ENCODE results near the gene PPP1R9B.
A peak's percentile ranks its signal among the peaks of the same experiment; 100 is the strongest.

The PPP1R9B gene

DNA sequence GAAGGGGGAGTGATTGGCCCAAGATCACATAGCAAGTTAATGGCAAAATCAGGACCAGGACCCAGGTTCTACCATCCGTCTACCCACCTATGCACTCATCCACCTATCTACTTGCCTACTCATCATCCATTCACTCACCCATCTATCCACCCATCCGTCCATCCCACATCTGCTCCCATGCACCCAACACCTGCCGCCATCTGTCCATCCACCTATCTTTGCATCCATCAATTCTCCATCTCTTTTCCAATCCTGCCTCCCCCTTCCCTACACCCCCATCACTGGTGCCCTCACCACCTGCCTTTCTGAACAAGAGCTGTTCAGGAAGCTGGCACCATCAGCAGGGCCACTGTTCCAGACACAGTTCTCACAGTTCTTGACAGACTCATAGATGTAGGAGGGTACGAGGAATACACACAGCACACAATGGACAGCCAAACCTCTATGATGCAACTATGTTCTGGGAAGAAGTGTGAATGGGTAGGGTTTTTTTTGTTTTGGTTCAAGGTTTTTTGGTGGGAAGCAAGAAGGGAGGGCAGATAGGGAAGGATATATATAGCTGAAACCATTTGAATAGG lies 25.0 kb downstream of the PPP1R9B start:
- no peak for DNase-seq (ENCODE audit: low read depth)

DNA sequence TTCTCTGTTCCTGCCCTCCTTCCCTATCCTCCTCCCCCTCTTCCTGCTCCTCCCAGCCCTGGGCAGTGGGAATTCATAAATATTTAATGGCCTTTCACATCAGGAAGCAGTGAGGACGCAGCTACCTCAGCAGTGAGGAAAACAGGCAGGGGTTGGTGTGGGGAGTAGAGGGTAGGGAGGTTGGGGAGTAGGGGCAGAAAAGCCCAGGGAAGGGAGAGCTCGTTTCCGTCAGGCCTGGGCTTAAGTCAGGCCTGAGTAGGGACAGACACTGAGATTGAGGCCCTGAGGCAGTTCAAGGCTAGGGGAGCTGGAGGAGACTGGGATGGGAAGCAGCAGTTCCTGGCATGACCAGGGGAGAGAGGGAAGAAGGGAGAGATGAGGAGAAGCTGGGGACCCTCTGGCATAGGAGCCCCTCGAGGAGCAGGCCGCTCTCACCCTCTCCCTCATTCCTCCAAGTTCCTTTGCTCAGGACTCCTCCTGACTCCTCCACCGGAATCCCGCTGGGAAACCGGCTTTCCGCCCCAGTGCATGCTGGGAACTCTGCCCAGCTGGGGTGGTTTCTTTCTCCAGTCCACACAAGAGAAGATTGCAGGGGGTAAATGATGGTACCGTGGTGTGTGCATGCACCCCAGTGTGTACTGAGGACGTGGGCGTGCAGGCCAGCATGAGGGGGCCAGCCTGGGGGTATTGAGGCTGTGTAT lies 26.7 kb downstream of the PPP1R9B start:
- no peak for DNase-seq (ENCODE audit: low read depth)

DNA sequence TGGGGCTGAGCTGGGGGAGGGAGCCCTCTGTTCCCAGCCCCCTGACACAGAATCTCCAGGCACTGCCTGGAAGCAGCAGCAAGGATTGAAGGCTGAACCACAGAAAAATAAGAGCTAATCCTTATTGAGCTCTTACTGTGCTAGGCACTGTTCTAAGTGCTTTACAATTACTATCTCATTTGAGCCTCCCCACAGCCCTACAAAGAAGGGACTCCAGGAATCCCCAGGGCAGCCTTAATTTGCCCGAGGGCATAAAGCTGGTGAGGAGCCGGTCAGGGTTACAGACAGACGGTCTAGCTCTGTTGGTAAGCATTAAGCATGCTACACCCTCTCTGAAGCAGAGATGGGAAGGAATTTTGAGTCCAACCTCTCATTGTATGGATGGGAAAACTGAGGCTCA lies 27.5 kb downstream of the PPP1R9B start:
- DNase-seq (ENCODE audit: low read depth): no peak

DNA sequence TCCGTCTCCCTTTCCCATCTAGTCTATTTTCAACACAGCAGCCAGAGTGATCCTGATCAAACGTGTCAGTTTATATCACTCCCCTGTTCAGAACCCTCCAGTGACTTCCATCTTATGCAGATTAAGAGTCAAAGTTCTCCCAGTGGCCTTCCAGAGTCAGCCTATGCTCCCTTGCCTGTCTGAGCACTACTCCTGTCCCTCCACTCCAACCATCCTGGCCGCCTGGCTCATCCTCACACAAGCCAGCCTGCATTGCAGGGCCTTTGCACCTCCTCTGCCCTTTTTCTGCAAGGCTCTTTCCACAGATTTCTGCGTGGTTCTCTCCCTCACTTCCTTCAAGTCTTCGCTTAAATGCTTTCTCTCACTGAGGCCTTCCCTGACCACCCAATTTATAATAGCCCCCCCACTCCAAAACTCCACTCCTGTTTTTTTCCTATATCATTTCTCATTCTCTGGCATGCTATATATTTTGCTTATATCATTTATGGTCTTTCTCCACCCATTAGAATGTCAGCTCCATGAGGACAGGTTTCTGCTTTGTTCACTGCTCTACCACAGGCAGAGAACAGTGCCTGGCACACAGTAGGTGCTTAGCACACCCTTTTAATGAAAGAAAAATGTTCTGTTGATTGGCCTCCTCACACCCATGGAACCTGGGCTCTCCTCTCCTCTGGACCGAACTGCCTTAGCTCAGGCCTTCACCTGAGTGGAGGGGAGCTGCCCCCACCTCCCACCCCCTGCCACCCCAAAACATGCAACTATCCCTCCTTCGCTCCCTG lies 29.8 kb downstream of the PPP1R9B start:
- no peak for DNase-seq (ENCODE audit: low read depth)

DNA sequence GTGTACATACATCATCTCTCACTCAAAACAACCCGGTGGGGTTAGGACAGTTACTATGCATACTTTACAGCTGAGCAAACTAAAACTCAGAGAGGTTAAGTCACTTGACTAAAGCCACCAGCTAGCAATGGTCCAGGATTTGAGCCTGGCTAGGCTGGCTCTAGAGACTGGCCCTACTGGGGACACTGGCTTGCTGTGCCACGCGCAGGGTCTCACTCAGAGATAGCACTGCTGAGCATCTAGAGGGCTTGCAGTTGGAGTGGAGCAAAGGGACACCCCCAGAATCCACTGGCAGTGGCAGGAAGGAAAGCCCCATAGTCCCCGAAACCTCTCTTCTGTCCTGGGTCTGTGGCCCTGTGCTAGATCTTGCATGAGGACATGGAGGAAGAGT lies 31.7 kb downstream of the PPP1R9B start:
- DNase-seq (ENCODE audit: low read depth): no peak

DNA sequence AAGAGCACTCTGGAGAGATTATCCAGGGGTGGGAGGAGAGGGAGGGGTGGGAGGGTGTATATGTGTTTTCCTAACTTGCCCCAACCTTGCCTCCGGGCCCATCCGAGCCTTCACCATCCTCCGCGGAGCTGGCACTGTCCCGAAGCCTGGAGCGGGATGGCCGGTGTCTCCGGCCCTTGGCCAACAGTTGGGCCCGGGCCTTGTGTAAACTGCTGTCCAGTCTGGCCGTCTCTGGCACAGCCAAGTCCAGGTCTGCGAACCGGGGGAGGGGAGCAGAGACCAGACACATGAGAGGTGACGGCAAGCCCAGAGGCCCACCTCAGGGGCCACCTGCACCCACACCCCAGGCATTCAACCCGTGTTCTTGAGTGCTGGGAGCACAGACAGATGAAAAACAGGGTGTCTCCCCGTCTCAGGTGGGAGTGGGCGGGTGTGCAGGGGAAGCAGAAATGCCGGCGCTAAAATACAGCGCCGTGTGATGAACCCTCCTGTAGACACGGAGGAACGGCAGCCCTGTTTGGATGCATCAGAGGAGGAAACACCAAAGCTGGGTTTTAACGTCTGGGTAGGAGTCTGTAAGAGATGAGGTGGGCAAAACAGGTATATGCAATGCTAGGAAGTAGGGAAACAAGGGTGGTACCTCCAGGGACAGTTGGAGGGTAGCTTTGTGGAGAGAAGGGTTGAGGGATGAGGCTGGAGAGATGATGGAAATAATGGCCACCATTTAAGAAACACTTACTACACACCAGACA lies 32.2 kb downstream of the PPP1R9B start:
- no peak for DNase-seq (ENCODE audit: low read depth)

DNA sequence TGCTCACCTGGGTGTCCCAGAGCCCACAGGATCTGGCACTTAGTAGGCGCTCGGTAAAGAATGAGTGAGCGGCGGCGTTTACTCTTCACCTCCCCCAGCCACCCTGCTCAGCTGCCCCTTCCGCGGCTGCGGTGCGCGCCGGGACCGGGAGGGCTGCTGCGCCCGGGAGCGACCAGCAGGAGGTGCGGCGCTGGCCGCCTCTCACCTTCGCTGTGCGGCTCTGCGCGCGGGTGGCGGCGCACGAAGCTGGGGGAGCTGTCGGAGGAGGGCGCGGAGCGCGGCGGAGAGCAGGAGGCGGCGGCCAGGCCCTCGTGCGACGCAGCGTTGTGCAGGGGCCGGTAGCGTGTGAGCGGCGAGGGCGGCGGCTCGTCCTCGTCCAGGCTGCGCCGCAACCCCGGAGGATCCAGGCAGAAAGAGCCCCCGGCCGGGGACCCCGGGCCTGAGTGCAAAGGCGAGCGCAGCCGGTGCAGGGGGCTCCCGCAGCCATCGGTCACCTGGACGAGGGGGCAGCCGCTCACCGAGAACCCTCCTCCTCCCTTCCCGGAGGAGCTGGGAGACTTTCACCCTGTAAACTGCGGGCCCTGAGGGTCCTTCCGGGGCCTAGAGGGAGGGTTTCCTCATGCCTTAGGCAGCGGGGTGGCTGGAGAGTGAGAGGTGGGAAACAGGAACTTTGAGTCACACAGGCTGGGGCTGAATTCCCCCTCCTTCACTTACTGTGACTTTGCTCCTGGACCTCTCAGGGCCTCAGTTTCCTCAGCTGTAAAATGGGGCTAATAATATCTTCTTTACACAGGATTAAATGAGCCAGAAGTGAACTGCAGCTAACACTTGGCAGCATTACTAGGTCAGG lies 33.0 kb downstream of the PPP1R9B start:
- peak; percentile 42 for DNase-seq (ENCODE audit: low read depth)

DNA sequence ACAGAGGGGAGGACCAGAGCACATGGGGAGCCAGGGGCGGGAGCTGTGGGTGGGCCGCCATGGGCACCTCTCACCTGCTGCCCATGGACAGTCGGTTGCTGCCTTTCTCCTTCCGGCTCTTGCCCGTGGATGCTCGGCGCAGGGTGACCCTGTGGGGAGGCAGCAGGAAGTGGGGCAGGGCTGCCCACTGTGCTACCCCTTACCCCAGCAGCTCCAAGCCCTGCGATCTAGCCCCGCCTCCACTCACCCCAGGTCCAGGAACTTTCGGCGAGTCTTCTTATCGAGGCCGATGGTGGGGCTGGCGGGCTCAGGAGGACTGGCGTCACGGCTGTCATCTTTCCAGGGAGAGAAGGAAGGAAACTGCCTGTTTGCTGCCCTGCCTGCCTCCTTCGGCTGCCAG lies 34.7 kb downstream of the PPP1R9B start:
- DNase-seq (ENCODE audit: low read depth): no peak

DNA sequence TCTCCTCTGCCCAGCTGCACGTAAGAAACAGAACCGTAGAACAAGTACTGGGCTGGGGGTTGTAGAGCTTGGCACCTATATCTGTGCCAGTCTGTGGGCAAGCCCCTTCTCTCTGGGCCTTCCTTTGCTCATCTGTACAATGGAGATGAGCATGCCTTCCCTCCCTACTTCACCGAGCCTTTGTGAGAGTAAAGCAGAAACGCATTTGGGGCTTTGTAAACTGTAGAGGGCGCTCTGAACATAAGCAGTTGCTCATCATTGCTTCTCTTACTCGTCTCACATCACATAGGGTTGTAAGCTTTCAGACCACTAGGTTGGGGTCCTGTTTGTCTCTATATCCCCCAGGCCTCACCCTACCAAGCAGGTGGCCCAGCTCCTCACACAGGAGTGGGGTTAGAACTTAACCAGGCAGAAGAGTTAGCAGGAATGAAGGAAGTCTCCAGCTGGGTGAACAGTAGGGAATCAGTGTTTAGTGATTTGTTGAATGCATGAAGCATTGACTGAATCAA lies 35.6 kb downstream of the PPP1R9B start:
- DNase-seq (ENCODE audit: low read depth): no peak

DNA sequence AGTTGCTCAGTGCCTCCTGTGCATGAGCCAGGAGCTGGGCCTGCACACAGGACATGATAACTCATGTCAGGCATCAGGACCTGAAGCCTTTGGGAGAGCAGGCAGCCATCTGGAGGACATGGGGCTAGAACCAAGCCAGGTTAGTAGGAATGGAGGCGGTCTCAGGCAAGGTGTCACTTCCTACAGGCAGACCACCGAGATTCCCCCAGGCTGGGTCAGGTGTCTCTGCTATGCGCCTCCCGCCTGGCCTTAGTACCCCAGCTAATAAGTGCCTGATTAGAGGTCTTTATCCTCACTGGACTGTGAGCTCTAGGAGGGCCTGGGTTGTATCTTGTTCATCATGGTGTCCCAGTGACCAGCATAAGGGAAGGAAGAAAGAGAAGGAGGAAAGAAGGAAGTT lies 36.1 kb downstream of the PPP1R9B start:
- no peak for DNase-seq (ENCODE audit: low read depth)

DNA sequence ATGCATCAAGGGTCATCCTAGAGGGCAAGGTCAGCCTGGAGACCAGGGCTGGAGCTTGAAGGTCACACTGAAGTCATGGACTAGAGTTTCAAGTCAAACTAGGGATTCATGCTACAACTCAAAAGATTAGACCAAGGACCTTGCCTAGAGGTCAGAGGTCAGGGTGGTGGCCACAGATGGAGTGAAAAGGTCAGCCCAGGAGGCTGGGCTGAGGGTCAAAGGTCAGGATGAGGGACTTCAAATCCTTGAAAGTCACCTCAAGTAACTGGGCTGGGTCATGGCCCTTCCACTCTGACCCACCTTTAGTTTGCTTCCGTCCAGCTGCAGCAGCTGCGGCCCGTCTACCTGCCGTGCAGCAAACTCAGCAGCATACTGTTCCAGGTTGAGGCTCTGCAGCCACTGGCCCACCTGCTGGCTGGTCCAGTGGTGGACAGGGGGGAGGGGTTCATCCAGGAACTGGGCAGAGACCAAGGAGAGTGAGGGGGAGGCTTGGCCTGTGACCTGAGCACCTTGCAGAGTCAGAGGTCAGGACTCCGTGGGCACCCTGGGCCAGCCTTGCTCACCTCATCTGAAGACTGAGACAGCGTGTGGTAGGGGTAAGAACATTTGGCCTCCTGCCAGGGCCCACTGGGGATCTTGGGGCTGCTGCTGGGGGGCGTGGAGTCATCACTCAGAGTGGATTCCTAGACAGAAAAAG lies 36.7 kb downstream of the PPP1R9B start:
- no peak for DNase-seq (ENCODE audit: low read depth)

DNA sequence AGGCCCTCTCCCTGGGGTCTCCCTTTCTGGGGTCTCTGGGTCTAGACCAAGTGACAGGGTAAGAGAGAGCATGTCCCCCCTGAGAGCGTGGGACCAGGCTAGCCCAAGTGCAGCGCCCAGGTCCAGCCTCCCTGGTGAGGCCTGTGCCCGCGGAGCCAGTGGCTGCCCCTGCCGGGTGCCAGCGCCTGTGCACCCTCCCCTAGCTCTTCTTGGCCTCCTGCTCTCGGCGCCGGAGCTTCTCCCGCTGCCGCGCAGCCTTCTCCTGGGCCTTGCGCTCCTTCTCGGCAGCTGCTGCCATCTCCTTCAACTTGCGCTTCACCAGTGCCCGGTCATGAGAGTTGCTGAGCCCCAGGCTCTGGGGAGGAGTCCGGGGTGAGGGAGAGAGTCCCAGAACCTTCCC lies 37.8 kb downstream of the PPP1R9B start:
- no peak for DNase-seq (ENCODE audit: low read depth)

DNA sequence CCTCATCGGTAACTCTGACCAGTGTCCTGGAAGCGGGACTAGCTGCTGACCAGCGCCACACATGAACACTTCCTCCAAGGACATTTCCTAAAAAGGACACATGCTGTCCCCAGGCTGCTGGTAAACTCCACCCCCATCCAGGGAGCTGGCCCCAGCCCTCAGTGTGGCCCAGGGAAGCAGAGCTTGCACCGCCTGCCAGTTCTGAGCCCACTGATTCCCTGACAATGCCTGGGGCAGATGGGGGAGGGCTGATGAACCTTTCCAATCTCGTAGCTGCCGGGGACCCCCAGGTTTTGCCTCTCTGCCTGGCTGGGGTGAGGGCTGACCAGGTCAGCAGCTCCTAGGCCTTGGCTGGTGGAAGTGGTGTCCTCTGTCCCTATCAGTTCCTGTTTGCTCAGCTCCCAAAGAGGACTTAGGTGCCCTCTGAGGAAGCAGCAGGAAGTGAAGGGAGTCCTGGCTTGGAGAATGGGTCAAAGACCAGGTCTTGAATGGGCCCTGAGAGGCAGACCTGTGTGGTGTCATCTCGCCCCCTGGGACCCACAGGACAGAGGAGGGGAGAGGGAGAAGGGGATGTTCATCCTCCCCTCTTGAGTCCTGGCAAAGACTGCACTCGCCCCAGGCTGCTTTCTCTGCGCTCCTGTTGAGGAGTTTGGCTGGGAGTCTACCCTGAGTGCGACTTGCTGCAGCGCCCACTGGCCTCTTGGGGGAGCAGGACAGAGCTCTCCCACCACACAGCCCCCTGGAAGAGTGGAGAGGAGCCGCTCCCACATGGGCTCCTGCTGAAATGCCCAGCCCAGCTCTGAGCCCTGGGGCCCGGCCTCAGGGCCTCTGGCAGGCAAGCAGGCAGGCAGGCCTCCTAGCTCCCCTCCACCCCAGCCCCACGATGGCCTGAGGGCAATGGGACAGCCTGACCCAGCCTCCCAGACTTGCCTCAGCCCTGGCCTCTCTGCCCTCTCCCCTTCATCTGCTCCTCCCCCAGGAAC lies 38.5 kb downstream of the PPP1R9B start:
- no peak for DNase-seq (ENCODE audit: low read depth)

DNA sequence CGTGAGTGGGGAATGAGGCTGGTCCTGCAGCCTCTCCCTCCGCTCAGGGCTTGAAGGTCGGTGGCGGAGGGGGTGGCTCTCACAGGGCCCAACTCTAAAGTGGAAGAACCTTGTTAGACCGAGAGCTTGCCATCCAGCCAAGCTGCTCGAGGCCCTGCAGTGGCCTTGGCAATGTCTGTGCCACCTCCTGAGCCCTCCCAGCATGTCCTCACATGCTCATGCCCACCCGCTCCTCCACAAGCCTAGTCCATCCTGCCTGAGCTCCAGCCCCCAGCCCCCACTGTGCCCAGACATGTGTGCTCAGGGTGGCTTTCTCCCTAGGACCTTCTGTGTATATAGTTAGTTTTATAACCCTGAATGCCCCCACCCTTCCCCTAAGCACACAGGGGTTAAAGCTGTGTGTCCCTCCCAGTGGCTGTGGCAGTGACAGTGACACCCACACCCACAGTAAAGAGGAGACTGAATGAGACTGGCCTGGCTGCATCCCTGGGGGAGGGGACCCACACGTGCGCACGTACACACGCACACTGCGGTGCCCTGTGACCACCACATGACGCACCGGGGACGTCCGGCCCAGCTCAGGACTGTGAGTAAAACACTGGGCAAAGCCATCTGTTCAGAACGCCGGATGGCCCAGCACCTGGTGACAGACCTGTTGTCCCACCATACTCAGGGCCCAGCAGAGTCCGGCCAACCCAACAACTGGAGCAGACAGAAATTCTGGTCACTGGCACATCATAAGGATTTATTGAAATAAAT lies 39.7 kb downstream of the PPP1R9B start:
- no peak for DNase-seq (ENCODE audit: low read depth)

DNA sequence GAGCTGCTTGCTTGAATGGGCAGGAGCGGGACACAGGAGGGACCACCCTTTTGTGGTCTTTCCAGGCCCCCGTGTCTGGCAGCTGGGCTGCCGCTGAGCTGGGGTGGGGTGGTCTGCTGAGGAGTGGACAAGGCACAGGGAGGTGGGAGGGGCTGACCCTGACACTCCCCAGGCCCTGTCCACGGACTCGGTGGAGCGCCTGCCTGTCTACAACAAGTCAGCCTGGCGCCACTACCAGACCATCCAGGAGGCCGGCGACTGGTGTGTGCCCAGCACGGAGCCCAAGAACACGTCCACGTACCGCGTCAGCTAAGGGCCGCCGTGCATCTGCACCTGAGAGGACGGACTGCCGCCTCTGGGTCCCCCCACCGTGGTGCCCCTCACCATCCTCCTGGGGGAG lies 40.7 kb downstream of the PPP1R9B start:
- no peak for DNase-seq (ENCODE audit: low read depth)

DNA sequence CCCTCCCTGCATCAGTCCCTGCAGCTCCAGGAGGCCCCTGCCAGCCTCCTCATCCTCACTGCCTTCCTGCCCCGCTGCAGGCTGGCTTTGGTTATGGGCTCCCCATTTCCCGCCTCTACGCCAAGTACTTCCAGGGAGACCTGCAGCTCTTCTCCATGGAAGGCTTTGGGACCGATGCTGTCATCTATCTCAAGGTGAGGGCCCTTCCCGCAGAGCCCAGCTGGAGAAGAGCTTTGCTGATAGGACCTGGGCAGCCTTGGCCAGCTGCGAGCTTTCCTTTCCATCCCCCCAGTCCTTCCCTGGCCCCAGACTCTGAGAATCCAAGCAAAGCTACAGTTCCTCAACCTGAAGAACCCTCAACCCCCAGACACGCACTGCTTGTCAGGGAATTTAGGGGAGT lies 41.3 kb downstream of the PPP1R9B start:
- DNase-seq (ENCODE audit: low read depth): no peak

DNA sequence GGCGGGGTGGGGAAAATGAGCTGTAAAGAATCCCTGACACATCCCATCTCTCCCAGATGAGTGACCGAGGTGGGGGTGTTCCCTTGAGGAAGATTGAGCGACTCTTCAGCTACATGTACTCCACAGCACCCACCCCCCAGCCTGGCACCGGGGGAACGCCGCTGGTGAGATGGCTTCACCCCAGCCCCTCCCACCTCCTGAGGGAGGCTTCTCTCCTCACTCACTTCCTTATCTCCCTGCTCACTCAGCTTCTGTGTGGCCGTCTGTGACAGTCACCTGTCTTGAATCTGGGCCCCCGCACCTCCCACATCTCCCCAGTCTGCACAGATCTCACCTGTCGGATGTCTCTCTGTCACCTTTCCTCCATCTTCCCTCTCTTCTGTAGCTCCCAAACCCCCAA lies 41.9 kb downstream of the PPP1R9B start:
- DNase-seq (ENCODE audit: low read depth): no peak

DNA sequence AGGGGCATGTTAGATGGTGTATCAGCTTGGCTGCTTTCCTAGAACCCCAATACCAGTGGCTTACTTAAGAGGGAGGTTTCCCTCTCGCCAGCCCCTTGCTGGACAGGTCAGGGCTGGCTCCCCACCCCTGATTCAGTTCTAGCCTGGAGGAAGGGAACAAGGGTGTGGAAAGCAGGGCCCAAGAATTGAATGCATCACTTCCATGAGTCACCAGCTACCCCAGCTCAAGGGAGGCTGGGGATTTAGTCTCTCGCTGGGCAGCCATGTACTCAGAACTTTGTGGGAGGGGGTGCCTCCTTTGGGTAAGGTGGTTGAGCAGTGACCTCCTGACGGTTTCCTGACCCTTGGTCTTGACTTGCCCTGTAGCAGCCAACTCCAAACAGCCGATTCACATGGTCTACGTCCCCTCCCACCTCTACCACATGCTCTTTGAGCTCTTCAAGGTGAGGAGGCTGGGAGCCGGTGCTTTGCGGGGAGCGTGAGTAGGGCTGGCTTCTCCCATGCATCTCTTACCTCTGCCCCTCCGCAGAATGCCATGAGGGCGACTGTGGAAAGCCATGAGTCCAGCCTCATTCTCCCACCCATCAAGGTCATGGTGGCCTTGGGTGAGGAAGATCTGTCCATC lies 42.6 kb downstream of the PPP1R9B start:
- no peak for DNase-seq (ENCODE audit: low read depth)
